Activated CD4-positive, alpha-beta T cell treated with anti-CD3 and anti-CD28 coated beads for 1 hour (primary cell): Measurements from ENCODE around the gene TPGS1.

Experiments used
- DNase-seq: peaks from one replicate; pipeline ENCODE4 v3.0.0-alpha.2; 2020

TPGS1 gene

DNA sequence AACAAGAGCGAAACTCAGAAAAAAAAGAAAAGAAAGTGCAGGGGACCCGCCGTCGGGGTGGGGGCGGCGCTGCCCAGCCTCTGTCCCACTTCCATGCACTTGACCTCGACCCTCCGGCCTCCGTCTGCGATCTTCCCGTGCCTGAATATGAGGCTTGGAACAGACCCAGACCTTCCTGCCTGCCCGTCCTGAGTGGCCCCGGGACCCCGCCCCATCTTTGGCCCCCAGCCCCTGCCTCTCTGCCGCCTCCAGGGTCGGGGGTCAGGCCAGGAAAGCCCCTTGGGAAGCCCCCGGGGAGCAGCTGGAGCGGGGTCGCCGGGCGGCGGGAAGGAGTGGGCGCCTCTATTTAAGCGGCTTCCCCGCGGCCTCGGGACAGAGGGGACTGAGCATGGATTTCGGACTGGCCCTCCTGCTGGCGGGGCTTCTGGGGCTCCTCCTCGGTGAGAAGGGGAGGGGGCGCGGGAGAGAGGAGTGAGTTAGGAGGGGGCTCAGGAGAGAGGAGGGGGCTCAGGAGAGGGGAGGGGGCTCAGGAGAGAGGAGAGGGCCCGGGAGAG lies 11.1 kb upstream of the TPGS1 start, which contains the start of gene MADCAM1:
Gene MADCAM1 (plus strand): TSS at position 375 of the 554 bp plus-strand sequence. CDS start 14 bp downstream, at position 389.
- no peak for DNase-seq

DNA sequence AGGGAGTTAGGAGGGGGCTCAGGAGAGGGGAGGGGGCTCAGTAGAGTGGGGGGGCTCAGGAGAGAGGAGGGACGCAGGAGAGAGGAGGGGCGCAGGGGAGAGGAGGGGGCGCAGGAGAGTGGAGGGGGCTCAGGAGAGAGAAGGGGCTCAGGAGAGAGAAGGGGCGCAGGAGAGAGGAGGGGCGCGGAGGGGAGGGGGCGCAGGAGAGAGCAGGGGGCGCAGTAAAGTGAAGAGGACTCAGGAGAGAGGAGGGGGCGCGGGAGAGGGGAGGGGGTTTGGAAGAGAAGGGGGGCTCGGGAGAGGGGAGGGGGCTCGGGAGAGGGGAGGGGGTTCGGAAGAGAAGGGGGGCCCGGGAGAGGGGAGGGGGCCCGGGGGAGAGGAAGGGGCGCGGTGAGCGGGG lies 10.3 kb upstream of the TPGS1 start:
- no peak for DNase-seq

DNA sequence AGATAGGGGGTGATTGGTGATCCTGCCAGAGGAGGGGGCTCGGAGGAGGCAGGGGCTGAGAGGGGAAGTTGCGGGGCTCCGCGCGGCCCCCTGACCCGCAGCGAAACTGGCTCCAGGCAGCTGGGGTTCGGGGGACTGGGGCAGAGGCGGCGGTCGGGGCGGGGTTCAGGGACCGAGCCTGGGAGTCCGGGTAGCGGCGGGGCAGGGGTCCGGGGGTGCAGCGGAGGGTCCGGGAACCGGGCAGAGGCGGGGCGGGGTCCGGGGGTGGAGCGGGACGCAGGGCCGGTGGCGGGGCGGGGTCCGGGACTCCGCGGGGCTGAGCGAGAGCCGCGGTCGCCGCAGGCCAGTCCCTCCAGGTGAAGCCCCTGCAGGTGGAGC lies 9.8 kb upstream of the TPGS1 start:
- DNase-seq, result no peak

DNA sequence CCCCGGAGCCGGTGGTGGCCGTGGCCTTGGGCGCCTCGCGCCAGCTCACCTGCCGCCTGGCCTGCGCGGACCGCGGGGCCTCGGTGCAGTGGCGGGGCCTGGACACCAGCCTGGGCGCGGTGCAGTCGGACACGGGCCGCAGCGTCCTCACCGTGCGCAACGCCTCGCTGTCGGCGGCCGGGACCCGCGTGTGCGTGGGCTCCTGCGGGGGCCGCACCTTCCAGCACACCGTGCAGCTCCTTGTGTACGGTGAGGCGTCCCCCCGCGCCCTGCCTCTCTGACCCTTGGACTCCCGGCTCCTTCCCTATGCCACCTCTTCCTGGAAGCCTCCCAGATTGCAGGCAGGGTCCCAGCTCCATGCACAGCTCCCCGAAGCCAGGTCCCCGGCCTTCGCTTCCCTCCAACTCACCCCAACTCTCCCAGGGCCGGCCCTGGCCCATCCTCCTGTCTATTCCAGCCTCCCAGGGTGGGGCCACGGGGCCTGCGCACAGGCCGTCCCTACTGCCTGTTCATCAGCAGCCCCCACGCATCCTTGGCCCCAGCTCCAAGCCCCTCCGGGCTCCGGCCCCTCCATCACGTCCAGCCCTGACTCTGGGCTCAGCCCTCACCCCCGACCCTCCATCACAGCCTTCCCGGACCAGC lies 9.3 kb upstream of the TPGS1 start:
- no peak for DNase-seq

DNA sequence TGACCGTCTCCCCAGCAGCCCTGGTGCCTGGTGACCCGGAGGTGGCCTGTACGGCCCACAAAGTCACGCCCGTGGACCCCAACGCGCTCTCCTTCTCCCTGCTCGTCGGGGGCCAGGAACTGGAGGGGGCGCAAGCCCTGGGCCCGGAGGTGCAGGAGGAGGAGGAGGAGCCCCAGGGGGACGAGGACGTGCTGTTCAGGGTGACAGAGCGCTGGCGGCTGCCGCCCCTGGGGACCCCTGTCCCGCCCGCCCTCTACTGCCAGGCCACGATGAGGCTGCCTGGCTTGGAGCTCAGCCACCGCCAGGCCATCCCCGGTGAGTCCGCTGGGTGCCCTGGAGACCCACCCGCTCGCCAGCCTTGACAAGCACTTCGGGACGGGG lies 8.8 kb upstream of the TPGS1 start:
- DNase-seq, result no peak

DNA sequence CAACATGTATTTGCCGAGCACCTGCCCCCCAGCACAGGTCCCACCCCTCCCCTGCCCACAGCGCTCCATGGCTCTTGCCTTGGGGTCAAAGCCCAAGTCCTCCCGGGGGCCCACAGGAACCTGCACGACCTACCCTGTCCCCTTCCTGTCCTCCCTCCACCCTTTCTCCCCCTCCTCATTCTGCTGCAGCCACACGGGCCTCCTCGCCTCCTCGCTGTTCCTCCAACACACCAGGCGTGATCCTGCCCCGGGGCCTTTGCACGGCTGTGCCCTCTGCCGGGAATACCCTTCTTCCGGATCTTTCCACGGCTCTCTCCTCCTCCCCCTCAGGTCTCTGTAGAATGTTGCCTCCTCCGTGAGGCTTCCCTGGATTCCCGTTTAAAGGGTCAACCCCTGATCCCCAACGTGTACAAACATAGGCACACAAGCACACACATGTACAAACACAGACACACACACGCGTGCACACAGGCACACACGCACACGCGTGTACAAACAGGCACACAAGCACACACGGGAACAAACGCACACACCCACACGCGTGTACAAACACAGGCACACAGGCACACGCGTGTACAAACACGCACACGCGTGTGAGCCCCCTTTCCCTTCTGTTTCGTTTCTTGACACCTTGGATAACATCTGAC lies 8.2 kb upstream of the TPGS1 start:
- no peak for DNase-seq

DNA sequence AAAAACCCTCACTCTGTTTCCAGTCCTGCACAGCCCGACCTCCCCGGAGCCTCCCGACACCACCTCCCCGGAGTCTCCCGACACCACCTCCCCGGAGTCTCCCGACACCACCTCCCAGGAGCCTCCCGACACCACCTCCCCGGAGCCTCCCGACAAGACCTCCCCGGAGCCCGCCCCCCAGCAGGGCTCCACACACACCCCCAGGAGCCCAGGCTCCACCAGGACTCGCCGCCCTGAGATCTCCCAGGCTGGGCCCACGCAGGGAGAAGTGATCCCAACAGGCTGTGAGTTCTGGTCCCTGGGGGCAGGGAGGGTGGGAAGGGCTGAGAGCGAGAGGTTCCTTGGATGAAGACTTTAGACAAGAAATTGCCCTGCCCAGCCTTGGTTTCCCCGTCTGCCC lies 5.7 kb upstream of the TPGS1 start:
- no peak for DNase-seq

DNA sequence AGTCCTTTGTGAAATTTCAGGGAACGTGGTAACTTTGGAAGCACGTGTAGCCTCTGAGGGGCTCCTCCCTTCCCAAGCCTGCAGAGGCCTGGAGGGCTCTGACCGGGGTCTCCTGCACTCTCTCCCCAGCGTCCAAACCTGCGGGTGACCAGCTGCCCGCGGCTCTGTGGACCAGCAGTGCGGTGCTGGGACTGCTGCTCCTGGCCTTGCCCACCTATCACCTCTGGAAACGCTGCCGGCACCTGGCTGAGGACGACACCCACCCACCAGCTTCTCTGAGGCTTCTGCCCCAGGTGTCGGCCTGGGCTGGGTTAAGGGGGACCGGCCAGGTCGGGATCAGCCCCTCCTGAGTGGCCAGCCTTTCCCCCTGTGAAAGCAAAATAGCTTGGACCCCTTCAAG lies 2.7 kb upstream of the TPGS1 start:
- no peak for DNase-seq

DNA sequence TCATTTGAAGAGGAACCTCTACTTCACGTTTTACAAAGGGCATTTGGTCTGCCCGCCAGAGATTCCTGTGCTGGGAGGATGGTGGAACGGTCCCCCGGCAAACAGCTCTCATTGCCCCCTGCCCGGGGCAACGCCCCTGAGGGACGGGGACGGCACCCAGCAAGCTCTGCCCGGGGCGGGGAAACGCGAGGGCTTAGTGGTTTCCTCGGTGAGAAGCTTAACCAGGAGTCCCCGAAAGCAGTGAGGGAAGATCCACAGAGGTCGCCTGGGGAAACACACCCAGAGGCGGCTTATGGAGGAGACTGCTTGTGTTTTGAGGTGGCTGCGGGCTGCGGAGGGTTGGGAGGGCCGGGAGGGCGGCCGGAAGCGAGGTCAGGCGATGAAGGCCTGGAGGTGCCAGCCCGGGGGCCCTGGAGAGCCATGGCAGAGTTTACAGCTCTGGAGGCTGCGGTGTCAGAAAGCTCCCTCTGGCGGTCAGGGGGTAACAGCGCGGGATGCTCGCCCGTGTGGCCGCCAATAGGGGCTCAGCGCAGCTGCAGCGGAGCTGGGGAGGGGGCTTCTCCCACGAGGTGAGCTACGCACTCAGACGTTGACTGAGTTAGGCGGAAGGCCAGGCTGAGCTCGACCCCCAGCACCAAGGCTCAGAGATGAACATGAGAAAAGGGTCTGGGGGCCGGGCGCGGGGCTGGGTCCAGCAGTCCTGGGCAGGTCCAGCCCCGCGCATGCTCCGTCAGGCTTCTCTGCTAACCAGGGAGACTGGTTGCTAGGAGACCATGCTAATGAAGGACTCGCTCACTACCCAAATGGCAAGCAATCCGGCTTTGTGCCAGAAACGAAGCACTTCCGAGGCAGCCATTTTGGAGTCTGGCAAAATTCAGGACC lies 652 bp upstream of the TPGS1 start:
- peak; percentile 89 for DNase-seq

DNA sequence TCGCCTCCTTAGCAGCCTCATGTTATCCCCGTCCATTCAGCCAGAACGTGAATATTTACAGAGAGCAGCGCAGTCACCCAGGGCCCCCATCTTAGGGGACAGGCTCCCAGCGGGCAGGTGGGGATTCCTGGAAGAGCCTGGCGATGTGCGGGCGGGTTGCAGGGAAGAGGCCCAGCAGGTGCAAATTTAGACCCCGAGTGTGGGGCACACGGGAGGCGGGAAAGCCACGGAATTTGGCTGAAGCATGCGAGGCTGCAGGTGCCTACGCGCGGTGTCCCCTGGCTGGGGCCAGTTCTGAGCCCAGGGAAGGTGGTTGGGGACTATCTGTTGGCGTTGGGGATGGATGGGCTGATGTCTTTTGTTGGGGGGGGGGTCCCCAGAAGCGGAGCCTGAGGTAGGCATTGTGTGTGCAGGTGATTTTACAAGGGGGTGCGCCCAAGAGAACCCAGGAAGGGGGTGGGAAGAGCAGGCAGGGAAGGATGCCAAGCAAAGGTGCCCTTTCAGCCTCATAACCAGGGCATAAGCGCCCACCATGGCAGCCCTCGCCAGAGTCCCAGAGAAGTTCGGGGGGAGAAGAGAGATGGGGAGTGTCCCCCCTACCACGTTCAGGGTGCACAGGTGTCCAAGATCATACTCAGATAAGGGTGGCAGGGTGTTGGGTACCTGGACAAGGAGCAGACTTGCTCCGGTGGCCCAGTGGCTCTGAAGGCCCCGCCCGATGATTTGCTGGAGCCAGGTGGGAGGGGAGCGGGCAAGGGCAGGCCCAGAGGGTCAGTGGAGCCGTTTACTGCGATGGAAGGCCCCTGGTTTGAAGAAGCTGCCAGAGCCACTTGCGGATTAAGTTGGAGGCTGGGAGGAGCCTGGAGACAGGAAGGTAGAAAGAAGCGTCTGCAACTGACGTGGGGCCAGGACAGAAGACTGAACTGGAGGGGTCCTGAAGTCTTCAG lies 1.2 kb downstream of the TPGS1 start:
- no peak for DNase-seq

DNA sequence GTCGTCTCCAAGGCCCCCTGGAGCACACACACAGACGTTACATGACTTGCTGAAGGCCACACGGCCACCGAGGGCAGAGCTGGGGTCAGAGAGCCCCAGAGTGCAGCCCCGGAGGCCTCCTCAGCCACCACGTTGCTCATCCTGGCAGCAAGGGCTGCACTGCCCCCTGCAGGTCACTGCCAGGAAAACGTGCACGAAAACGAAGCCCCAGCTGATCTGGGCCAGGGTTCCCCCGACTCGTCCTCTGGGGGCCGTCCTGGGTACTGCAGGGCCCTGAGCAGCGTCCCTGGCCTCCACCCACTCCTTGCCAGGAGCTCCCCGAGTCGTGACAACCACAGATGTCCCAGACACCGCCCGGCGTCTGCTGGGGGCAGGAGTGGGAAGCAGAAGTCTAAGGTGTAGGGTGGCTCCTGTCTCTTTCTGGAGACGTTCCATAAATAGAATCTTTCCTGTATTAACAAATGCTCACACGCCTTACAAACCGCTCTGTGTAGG lies 3.4 kb downstream of the TPGS1 start:
- peak; percentile 87 for DNase-seq

DNA sequence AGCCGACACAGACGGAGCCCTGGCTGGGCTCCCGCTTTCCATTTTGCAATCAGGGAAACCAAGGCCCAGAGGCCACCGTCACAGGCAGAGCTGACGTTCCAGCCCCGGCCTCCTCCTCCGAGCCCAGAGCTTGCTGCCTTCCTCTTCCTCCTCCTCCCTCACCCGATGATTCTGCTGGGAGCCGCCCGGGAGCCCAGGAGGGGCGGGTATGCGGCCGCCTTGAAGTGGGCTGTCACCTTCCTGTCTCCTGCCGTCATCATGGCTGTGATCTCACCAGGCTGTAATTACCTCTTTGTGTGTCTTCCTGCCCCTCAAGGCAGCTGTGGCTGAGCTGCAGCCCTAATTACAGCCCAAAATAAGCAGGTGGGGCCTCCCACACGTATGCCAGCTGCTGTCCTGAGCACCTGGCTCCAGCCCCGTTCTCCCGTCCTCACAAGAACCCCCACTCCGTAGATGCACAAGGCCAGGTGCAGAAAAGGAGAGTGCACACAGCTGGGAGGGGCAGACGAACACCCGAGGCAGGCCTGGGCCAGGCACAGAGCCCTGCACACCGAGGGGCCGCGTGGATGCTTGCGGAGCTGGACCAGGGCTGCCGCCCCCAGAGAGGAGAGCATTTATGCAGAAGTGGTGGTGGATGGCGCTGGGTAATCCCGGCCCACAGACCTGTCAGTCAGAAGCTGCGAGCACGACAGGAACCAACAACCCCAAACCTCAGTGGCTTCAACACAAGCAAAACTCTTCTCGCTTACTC lies 4.0 kb downstream of the TPGS1 start:
- peak; percentile 73 for DNase-seq

DNA sequence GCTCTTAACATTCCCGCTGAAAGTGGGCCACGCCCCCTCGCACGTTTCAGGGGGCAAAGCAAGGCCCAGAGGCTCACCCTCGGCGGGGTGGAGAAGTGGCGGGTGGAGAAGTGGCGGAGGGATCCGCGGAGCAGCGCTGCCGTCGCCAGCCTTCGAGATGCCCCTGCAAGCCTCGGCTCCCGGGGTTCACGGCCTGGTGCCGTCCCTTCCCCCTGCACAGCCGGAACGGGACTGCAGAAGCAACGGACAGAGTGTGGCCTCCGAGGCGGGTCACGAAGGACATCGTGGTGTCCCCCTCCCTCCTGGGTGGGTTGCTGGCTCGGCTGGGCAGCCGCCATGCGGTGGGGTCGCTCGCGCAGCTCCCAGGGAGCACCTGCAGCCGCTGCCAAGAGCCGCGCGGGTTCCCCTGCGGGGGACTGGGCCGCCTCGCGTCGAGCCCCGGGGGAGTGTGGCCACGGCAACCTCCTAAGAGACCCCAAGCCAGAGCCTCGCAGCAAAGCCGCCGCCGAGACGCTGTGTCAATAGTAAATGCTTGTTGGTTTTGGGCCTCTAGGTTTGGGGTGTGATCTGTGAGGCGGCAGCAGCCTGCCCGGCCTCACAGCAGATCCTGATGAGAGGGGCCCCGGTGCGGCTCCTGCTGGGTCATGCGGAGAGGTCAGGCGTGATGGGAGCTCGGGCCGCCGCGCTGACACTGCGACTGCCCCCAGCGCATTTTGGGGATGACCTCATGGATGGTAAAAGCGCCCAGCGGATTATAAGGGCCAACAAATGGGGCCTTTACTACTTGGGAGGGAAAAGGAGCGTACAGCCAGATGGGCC lies 5.5 kb downstream of the TPGS1 start:
- no peak for DNase-seq

DNA sequence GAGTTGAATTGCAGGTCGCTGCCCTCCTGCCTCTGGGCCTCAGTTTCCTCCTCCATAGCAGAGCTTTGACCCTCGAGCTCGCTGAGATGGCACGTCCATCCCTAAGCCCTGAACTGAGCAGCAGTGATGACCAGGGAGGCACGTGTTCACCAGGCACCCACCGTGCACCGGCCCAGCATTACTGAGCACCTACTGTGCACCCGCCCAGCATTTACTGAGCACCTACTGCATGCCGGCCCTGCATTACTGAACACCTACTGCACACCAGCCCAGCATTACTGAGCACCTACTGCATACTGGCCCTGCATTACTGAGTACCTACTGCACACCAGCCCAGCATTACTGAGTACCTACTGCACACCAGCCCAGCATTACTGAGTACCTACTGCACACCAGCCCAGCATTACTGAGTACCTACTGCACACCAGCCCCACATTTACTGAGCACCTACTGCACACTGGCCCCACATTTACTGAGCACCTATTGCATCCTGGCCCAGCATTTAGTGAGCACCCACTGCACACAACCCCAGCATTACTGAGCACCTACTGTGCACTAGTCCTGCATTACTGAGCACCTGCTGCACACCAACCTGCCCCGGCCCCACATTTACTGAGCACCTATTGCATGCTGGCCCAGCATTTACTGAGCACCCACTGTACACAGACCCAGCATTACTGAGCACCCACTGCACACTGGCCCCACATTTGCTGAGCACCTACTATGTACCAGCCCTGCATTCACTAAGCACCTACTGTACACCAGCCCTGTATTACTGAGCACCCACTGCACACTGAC lies 6.3 kb downstream of the TPGS1 start:
- DNase-seq, result no peak

DNA sequence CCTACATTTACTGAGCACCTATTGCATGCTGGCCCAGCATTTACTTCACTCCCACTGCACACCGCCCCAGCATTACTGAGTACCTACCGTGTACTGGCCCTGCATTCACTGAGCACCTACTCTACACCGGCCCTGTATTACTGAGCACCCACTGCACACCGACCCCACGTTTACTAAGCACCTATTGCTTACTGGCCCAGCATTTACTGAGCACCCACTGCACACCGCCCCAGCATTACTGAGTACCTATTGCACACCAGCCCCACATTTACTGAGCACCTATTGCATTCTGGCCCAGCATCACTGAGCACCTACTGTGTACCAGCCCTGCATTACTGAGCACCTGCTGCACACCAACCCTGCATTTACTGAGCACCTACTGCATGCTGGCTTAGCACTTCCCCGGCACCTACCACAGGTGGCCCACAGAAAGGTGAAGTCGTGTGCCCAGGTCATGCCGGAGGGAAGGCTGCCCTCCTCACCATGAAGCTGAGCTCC lies 6.9 kb downstream of the TPGS1 start:
- no peak for DNase-seq

DNA sequence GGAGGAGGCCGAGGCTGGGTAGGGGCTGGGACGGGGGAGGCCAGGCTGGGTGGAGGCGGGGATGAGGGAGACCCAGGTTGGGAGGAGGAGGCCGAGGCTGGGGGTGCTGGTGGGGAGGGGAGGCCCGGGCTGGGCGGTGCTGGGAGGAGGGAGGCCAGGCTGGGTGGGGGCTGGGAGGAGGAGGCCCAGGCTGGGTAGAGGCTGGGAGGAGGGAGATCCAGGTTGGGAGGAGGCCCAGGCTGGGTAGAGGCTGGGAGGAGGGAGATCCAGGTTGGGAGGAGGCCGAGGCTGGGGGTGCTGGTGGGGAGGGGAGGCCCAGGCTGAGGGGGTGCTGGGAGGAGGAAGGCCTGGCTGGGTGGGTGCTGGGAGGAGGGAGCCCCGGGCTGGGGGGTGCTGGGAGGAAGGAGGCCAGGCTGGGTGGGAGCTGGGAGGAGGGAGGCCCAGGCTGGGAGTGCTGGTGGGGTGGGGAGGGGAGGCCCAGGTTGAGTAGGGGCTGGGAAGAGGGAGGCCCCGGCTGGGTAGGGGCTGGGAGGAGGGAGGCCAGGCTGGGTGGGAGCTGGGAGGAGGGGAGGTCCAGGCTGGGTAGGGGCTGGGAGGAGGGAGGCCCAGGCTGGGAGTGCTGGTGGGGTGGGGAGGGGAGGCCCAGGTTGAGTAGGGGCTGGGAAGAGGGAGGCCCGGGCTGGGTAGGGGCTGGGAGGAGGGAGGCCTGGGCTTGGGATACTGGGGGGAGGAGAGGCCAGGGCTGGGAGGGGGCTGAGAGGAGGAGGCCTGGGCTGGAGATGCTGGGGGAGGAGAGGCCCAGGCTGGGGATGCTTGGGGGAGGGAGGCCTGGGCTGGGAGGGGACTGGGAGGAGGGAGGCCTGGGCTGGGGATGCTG lies 10.7 kb downstream of the TPGS1 start:
- DNase-seq, result no peak

DNA sequence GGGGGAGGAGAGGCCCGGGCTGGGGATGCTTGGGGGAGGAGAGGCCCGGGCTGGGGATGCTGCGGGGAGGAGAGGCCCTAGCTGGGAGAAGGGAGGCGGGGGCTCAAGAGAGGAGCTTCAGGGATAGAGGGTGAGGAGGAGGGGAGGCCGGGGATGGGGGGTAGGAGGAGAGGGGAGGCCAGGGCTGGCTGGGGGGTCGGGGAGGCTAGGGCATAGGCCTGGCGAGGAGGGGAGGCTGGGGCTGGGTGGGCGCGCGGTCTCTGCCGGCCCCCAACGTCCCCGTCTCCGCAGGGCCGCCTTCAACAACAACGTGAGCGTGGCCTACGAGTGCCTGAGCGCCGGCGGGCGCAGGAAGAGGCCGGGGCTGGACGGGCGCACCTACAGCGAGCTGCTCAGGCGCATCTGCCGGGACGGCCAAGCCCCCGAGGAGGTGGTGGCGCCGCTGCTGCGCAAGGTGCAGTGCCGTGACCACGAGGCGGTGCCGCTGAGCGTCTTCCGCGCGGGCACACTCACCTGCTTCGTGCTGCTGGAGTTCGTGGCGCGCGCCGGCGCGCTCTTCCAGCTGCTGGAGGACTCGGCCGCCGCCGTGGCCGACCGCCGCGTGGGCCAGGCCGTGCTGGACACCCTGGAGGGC lies 11.4 kb downstream of the TPGS1 start:
- DNase-seq, result peak; percentile 47

DNA sequence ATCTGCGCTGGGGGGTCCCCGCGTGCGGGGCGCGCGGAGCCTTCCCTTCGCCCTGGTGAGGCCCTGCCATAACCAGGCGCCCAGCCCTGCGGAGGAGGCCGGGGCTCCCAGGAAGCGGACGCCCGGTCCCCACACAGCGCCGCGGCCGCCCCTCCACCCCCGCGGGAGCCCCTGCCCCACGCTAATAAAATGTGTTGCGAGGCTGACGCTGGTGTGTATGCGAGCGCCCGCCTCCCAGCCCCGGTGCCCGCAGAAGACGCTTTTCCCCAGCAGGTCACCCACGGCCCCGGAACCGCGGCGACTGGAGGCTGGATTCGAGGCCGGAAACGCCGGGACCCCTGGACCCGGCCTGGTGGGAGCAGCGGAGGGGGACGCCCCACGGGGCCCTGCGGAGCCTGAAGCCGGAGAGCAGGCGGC lies 12.2 kb downstream of the TPGS1 start:
- DNase-seq, result no peak
